Stomach (tissue), 4 donors: ENCODE results near the gene B4GALT6.

Source experiments
- POLR2A ChIP-seq, 4 donors: fragments of 450-650 bp; IDR thresholded peaks; one replicate each; pipeline ENCODE4 v1.6.1; 2016; ENCODE audit warnings: antibody characterized with exemption in 4 of 4, control low read depth in 2 of 4, mild to moderate bottlenecking in 1 of 4, moderate library complexity in 1 of 4
- TF ChIP-seq, protein P1 (sequence below), 7 experiments: fragments of 450-650 bp in 4 of 7; fragments of 200-600 bp in 3 of 7; sonication (generic) in 3 of 7; IDR thresholded peaks; one replicate each; pipeline ENCODE4 v1.5.1; 2016 to 2019; ENCODE audit warnings: antibody characterized with exemption in 7 of 7, control low read depth in 2 of 7, mild to moderate bottlenecking in 1 of 7

DNA sequence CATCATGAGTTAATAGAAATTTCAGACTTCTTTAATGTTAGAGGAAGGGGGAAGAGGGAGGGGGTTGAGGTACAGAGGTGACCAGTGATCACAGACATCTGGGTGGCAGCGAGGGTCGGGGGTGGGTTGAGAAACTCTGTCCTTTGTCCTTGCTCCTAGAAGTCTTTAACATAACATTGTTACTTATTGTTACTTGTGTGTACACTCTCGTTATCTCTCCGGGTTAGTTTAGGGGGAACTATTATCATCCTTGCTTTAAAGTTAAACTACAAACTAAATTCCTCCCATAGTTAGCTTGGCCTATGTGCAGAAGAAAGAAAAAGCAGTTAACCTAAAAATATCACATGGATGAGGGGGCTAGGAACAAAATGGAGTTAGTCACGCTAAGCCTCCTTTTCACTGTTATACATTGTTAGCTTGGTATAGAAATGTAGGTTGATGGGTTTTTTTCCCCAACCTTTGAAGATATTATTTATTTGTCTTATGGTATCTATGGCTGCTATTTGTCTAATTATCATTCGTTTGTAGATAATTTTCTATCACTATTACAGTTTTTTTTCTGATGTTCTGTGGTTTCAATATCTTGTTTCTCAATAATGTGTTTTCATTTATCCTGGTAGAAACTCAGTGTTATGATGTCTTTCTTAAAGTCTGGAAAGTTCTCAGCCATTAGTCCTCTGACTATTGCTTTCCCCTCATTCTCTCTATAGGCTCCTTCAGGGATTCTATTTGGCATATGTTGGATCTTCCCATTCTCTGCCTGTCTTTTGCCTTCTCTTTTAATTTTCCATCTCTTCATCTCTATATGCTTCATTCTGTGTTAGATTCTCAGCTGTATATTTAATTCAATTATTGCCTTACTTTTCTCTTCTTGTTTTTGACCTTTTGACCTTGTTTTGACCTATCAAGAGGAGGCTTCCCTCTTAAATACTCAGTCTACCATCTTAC, 13.2 kb upstream of the B4GALT6 start:
- TF ChIP-seq, protein P1, sequence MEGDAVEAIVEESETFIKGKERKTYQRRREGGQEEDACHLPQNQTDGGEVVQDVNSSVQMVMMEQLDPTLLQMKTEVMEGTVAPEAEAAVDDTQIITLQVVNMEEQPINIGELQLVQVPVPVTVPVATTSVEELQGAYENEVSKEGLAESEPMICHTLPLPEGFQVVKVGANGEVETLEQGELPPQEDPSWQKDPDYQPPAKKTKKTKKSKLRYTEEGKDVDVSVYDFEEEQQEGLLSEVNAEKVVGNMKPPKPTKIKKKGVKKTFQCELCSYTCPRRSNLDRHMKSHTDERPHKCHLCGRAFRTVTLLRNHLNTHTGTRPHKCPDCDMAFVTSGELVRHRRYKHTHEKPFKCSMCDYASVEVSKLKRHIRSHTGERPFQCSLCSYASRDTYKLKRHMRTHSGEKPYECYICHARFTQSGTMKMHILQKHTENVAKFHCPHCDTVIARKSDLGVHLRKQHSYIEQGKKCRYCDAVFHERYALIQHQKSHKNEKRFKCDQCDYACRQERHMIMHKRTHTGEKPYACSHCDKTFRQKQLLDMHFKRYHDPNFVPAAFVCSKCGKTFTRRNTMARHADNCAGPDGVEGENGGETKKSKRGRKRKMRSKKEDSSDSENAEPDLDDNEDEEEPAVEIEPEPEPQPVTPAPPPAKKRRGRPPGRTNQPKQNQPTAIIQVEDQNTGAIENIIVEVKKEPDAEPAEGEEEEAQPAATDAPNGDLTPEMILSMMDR (IDR thresholded peaks at IDR 0.05), result no peak
- TF ChIP-seq POLR2A (IDR thresholded peaks at IDR 0.05), result no peak
